ENCODE measurements around the gene TPPP. TPM values are rescaled to one million over a fixed set of nuclear protein-coding genes. Genes with fewer than 3 reads are reported as not detected.

TPPP gene
- total and polyA plus RNA-seq, 4 donors = 3.7 to 24.1 (median 5.8) TPM

DNA sequence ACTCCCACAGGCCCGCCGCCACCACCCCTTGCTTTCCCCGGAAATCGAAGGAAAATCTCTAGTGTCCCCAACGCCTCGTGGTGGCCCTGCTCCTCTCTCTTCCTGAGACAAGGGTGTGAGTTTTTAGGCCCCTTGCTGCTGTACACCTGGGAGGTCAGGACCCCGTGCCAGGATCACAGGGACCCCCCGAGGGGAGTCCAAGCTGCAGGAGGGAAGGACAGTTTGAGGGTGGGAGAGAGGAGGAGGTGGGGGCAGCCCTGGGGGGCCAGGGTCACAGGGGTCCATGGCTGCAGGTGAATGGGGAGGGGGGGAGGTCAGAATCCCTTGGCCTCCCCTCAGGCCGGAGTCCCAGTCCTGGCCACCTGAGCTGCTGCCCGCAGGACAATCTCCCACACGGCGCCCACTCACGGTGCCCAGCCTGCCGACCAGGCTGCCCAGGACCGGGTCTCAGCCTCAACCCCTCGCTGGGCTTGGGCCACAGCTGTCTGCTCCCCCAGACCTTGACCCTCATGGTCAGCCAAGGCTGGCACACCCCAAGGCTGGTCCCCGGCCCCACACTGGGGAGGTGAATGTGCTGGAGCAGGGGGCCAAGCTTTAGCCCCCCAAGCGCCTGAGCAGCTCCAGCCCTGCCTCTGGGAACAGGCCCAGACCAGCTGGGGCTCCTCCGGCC, 19.9 kb downstream of the TPPP start:
- H3K4me1 ChIP-seq (ENCODE audit: control insufficient read depth in 5 of 5, insufficient read depth in 5 of 5, low read length in 5 of 5) = peaks cover 6 to 36% (median 12%) of the 10 kb centered on the region in 5 donors
- peaks cover 0 to 15% (median 0%) of the 10 kb centered on the region in 3 donors for H3K27me3 ChIP-seq (ENCODE audit: control insufficient read depth in 3 of 3, insufficient read depth in 3 of 3, low read length in 2 of 3)
- H3K4me3 ChIP-seq = no peak overlapping the region
- DNase-seq (no peak), ATAC-seq (ENCODE audit: insufficient read depth, low FRiP score) (no peak)
- H3K36me3 ChIP-seq (ENCODE audit: control insufficient read depth in 4 of 4, insufficient read depth in 4 of 4, low read length in 4 of 4) = peaks cover 0 to 4% (median 0%) of the 10 kb centered on the region in 4 donors
- TF ChIP-seq, protein P1, sequence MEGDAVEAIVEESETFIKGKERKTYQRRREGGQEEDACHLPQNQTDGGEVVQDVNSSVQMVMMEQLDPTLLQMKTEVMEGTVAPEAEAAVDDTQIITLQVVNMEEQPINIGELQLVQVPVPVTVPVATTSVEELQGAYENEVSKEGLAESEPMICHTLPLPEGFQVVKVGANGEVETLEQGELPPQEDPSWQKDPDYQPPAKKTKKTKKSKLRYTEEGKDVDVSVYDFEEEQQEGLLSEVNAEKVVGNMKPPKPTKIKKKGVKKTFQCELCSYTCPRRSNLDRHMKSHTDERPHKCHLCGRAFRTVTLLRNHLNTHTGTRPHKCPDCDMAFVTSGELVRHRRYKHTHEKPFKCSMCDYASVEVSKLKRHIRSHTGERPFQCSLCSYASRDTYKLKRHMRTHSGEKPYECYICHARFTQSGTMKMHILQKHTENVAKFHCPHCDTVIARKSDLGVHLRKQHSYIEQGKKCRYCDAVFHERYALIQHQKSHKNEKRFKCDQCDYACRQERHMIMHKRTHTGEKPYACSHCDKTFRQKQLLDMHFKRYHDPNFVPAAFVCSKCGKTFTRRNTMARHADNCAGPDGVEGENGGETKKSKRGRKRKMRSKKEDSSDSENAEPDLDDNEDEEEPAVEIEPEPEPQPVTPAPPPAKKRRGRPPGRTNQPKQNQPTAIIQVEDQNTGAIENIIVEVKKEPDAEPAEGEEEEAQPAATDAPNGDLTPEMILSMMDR (IDR thresholded peaks at IDR 0.05; ENCODE audit: control extremely low read depth, extremely low read depth) = no peak
- WGBS, 2 donors = 43 to 46% methylated on average over 16 to 19 of the region's 19 CpGs
- H3K27ac ChIP-seq (ENCODE audit: low read depth in 1 of 2, low read length in 1 of 2) = no peak overlapping the region
- no peaks in the 10 kb centered on the region for H3K9me3 ChIP-seq (ENCODE audit: control insufficient read depth in 4 of 4, insufficient read depth in 3 of 4, low read length in 3 of 4)
- peak overlapping the region; percentile 32 to 73 for H3K9ac ChIP-seq (ENCODE audit: insufficient read depth in 1 of 2, low read length in 2 of 2)

DNA sequence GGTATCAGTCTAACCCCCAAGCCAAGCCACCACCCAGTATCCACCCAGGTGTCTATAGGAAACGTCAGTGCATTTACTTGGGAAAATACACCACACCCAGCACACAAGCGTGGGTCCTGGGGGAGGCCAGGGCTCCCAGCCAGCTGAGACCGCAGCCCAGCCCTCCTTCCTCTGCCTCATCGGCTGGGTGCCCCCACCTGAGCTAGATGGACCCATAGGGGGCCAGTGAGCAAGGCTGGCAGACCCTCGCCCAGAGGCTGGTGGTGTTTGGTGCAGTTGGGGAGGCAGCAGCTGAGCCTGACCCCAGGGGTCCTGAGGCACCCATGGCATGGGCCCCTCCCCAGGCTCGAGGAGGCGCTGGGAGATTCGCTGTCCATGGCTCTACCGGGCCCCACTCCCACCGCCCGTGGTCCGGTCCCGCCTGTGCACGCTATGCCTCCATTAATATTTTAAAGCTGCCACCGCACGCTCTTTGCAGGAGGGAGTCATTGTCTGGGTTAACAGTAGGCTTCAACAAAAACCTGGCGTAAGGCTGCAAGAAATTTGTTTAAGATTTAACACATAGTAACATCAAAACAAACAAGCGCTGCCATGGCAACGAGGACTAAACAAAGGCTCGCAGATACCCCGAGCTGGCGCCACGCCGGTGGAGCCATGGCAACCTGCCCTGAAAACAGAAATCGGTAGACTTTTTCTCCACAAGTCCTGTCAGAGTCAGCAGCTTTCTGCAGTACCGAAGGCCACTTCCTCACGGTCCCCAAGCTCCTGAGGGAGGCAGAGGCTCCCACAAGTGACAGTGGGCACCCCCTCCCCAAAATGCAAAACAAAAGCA, 20.6 kb downstream of the TPPP start:
- WGBS, 2 donors = 8 to 23% methylated on average over 27 of the region's 27 CpGs
- ATAC-seq (ENCODE audit: insufficient read depth, low FRiP score) = peak; percentile 12
- DNase-seq = peak; percentile 97 to 99 (median 97)
- Histone ChIP-seq H3K27ac (ENCODE audit: low read depth in 1 of 2, low read length in 1 of 2) (no peak overlapping the region), H3K9me3 (ENCODE audit: control insufficient read depth in 4 of 4, insufficient read depth in 3 of 4, low read length in 3 of 4) (no peaks in the 10 kb centered on the region), H3K9ac (ENCODE audit: insufficient read depth in 1 of 2, low read length in 2 of 2) (peak overlapping the region; percentile 32 to 73), H3K4me1 (ENCODE audit: control insufficient read depth in 5 of 5, insufficient read depth in 5 of 5, low read length in 5 of 5) (peaks cover 6 to 36% (median 12%) of the 10 kb centered on the region in 5 donors), H3K27me3 (ENCODE audit: control insufficient read depth in 3 of 3, insufficient read depth in 3 of 3, low read length in 2 of 3) (peaks cover 0 to 15% (median 0%) of the 10 kb centered on the region in 3 donors), H3K4me3 (no peak overlapping the region), H3K36me3 (ENCODE audit: control insufficient read depth in 4 of 4, insufficient read depth in 4 of 4, low read length in 4 of 4) (peaks cover 0 to 5% (median 0%) of the 10 kb centered on the region in 4 donors)
- TF ChIP-seq, protein P1 (IDR thresholded peaks at IDR 0.05; ENCODE audit: control extremely low read depth, extremely low read depth) = no peak

DNA sequence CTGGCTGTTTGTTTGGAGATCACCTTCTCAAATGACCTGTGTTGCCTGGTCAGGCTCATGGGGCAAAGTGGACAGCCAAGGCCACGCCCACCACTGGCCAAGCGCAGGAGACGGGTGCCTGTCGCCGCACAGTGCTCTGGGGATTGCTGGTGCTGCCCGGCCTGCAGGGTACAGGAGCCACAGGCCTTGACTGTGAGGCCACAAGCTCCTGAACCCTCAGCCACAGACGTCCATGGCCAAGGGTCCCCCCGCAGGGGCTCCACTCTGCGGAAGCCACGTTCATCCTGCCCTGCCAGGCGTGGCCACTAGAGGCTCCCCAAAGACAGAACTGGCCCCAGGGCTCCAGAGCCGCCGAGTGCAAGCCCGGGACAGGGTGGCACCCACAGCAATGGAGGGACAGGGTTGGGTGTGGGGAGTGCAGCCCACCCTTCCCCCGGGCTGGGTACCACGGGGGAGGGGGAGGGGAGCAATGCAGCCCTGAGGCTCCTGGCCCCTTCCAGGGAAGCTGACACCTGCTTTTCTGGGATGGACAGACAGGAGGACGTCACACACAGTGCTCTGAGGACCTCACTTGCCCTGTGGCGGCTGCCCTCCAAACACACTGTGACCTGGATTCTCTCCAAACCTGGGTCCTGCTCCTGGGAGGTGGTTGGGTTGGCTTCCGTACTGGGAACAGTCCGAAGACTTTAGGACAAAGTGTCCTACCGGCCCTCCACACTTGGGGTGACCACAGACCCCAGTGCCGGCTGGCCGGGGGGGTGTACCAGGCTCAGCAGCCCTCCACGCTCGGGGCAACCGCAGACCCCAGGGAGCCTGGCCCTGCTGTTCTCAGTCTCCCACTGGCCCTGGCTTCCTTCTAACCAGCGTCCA, 21.5 kb downstream of the TPPP start:
- 24 to 41% methylated on average over 26 of the region's 27 CpGs for WGBS, 2 donors
- Histone ChIP-seq H3K27ac (ENCODE audit: low read depth in 1 of 2, low read length in 1 of 2) (no peak overlapping the region), H3K9me3 (ENCODE audit: control insufficient read depth in 4 of 4, insufficient read depth in 3 of 4, low read length in 3 of 4) (no peaks in the 10 kb centered on the region), H3K9ac (ENCODE audit: insufficient read depth in 1 of 2, low read length in 2 of 2) (peak overlapping the region in 1 of 2 donors; percentile 46), H3K36me3 (ENCODE audit: control insufficient read depth in 4 of 4, insufficient read depth in 4 of 4, low read length in 4 of 4) (peaks cover 0 to 7% (median 0%) of the 10 kb centered on the region in 4 donors), H3K27me3 (ENCODE audit: control insufficient read depth in 3 of 3, insufficient read depth in 3 of 3, low read length in 2 of 3) (peaks cover 0 to 12% (median 0%) of the 10 kb centered on the region in 3 donors), H3K4me1 (ENCODE audit: control insufficient read depth in 5 of 5, insufficient read depth in 5 of 5, low read length in 5 of 5) (peaks cover 6 to 36% (median 12%) of the 10 kb centered on the region in 5 donors), H3K4me3 (no peak overlapping the region)
- ATAC-seq (ENCODE audit: insufficient read depth, low FRiP score) (peak; percentile 80), DNase-seq (peak; percentile 77 to 86 (median 85))
- TF ChIP-seq, protein P1 (IDR thresholded peaks at IDR 0.05; ENCODE audit: control extremely low read depth, extremely low read depth) = peak; percentile 59

Data from lung (tissue), 12 donors.